Suprapubic skin (tissue), 3 donors: Measurements from ENCODE around the gene FAM171A1.

Experiments
- CTCF ChIP-seq, 2 donors: fragments of 200-600 bp in 1 of 2; fragments of 450-650 bp in 1 of 2; sonication (generic) in 1 of 2; IDR thresholded peaks; one replicate each; pipeline ENCODE4 v1.5.1; 2016 to 2019; ENCODE audit warnings: antibody characterized with exemption in 2 of 2, mild to moderate bottlenecking in 1 of 2, moderate library complexity in 1 of 2
- POLR2A ChIP-seq, 2 donors: fragments of 450-650 bp; IDR thresholded peaks; one replicate each; pipeline ENCODE4 v1.6.1; 2017; ENCODE audit warnings: antibody characterized with exemption in 2 of 2, mild to moderate bottlenecking in 2 of 2, moderate library complexity in 2 of 2

GRCh38 chr10:15197911-15198310 lies 173.2 kb downstream of the FAM171A1 start:
- no peak for TF ChIP-seq POLR2A (IDR thresholded peaks at IDR 0.05)
- TF ChIP-seq CTCF (IDR thresholded peaks at IDR 0.05) = no peak
